Thymus (tissue), 11 donors: ENCODE data around the gene HSF2BP. TPM values are rescaled to one million over a fixed set of nuclear protein-coding genes. Genes with fewer than 3 reads are reported as not detected.
"Not testable (repeated sequence)": the region's sequence is repeated elsewhere in the genome, so short reads cannot be mapped to it uniquely, and the experiment has no call there.

Experiments
- DNase-seq, 9 donors: peaks; one replicate each; pipeline ENCODE4 v3.0.0-alpha.2; 2013; ENCODE audit warnings: low spot score in 9 of 9, low read depth in 6 of 9, missing footprints in 1 of 9
- H3K27ac ChIP-seq, 2 donors: one replicate each; pipeline ENCODE4 v1.5.1; 2013; ENCODE audit warnings: control low read depth in 1 of 2, low read depth in 1 of 2, low read length in 1 of 2, mild to moderate bottlenecking in 1 of 2, moderate library complexity in 1 of 2
- H3K27me3 ChIP-seq, 2 donors: one replicate each; pipeline ENCODE4 v1.5.1; 2013; ENCODE audit warnings: low read length in 1 of 2; ENCODE audit not compliant: control insufficient read depth in 2 of 2, insufficient read depth in 1 of 2
- H3K36me3 ChIP-seq, 2 donors: one replicate each; pipeline ENCODE4 v1.5.1; 2013; ENCODE audit warnings: low read length in 1 of 2, mild to moderate bottlenecking in 1 of 2, moderate library complexity in 1 of 2; ENCODE audit not compliant: control insufficient read depth in 2 of 2, insufficient read depth in 2 of 2
- H3K4me1 ChIP-seq, 2 donors: one replicate each; pipeline ENCODE4 v1.5.1; 2013; ENCODE audit warnings: low read length in 2 of 2; ENCODE audit not compliant: control insufficient read depth in 2 of 2, insufficient read depth in 2 of 2
- H3K4me3 ChIP-seq, 2 donors: one replicate each; pipeline ENCODE4 v1.5.1; 2013; ENCODE audit warnings: low read length in 2 of 2, control low read depth in 1 of 2, mild to moderate bottlenecking in 1 of 2
- H3K9me3 ChIP-seq, 2 donors: one replicate each; pipeline ENCODE4 v1.5.1; 2013; ENCODE audit warnings: low read length in 1 of 2, mild to moderate bottlenecking in 1 of 2; ENCODE audit not compliant: control insufficient read depth in 2 of 2, insufficient read depth in 1 of 2
- WGBS: extraction: QIAGEN DNeasy Blood & Tissue Kit; methylation state at CpG from one replicate; pipeline ENCODE4 v1.1.7; 2013; 5-methylcytosine and 5-hydroxymethylcytosine counted together
- polyA plus RNA-seq: library from polyadenylated mRNA; stranded (reverse); fragments of 200-250 nt; gene quantifications from one replicate; pipeline ENCODE4 v1.2.3, GENCODE V29; 2013
- total RNA-seq: library from RNA; stranded (reverse); fragments of 120-200 nt; gene quantifications from one replicate; pipeline ENCODE4 v1.2.4, GENCODE V29; 2013
- donor health status: healthy.

The HSF2BP gene
- total and polyA plus RNA-seq, 2 donors = 0.71 to 0.80 TPM

DNA sequence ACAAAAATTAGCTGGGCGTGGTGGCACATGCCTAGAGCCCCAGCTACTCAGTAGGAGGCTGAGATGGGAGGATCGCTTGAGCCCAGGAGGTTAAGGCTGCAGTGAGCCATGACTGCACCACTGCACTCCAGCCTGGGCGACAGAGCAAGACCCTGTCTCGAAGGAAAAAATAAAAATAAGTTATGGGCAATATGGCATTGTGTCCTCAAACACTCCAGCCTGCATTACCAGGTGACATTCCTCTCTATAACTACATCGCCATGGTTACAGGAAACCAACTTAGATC, 40.1 kb upstream of the HSF2BP start:
- Histone ChIP-seq H3K9me3 (peaks cover 0 to 19% of the 10 kb centered on the region in 2 donors), H3K36me3 (peaks cover 14 to 22% of the 10 kb centered on the region in 2 donors), H3K4me1 (peaks cover 0 to 38% of the 10 kb centered on the region in 2 donors), H3K27me3 (peaks cover 0 to 14% of the 10 kb centered on the region in 2 donors)
- not testable (repeated sequence) for DNase-seq, H3K4me3 ChIP-seq, H3K27ac ChIP-seq
- WGBS = 96% methylated on average over 5 of the region's 5 CpGs

DNA sequence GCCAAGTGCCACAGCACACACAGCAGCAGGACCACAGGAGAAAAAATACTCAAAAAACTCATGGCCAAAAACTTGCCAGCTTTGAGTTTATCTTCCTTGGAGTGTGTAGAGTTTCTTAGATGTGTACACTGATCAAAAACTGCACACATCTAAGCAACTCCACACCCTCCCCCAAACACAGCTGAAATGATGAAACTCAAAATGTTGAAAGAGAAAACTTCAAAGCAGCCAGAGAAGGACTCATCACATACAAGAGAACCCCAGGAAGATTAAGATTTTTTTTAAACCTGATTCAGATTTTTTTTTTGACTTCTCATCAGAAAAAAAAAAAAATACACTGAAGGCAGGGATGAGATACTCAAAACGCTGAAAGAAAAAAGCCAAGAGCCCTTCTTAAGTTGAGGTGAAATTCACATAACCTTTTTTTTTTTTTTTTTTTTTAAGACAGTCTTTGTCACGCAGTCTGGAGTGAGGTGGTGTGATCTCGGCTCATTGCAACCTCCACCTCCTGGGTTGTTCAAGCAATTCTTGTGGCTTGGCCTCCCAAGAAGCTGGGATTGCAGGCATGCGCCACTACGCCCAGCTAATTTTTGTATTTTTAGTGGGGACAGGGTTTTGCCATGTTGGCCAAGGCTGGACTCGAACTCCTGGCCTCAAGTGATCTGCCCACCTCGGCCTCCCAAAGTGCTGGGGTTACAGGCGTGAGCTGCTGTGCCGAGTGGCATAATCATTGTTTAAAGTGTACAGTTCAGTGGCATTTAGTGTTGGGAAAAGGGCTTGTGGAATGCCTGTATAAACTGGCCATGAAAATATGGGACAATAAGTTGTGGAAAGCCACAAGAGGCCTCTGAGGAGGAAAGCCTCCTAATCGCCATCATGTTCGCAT, 38.7 kb upstream of the HSF2BP start:
- peaks cover 0 to 19% of the 10 kb centered on the region in 2 donors for H3K9me3 ChIP-seq
- peaks cover 0 to 31% of the 10 kb centered on the region in 2 donors for H3K4me1 ChIP-seq
- DNase-seq = peak in 7 of 9 donors; percentile 27 to 84 (median 61)
- 91% methylated on average over 11 of the region's 11 CpGs for WGBS
- H3K4me3 ChIP-seq = no peak overlapping the region
- no peak overlapping the region for H3K27ac ChIP-seq
- peaks cover 0 to 11% of the 10 kb centered on the region in 2 donors for H3K27me3 ChIP-seq
- H3K36me3 ChIP-seq = peaks cover 25 to 35% of the 10 kb centered on the region in 2 donors

- 94% methylated on average over 17 of the region's 17 CpGs for WGBS
- DNase-seq = no peak
- no peaks in the 10 kb centered on the region for H3K27me3 ChIP-seq
- H3K4me1 ChIP-seq = peaks cover 0 to 19% of the 10 kb centered on the region in 2 donors
- H3K9me3 ChIP-seq = peaks cover 0 to 20% of the 10 kb centered on the region in 2 donors
- no peak overlapping the region for H3K27ac ChIP-seq
- peaks cover 41 to 51% of the 10 kb centered on the region in 2 donors for H3K36me3 ChIP-seq
- H3K4me3 ChIP-seq = no peak overlapping the region
Observed at GRCh38 chr21:43696214-43696613, 36.9 kb upstream of the HSF2BP start.

GRCh38 chr21:43694437-43695079, 35.3 kb upstream of the HSF2BP start:
- no peak for DNase-seq
- Histone ChIP-seq H3K36me3 (peaks cover 58 to 68% of the 10 kb centered on the region in 2 donors), H3K4me3 (no peak overlapping the region), H3K27ac (no peak overlapping the region), H3K9me3 (peaks cover 0 to 23% of the 10 kb centered on the region in 2 donors), H3K27me3 (no peaks in the 10 kb centered on the region), H3K4me1 (peaks cover 0 to 15% of the 10 kb centered on the region in 2 donors)
- WGBS = 96% methylated on average over 27 of the region's 27 CpGs

DNA sequence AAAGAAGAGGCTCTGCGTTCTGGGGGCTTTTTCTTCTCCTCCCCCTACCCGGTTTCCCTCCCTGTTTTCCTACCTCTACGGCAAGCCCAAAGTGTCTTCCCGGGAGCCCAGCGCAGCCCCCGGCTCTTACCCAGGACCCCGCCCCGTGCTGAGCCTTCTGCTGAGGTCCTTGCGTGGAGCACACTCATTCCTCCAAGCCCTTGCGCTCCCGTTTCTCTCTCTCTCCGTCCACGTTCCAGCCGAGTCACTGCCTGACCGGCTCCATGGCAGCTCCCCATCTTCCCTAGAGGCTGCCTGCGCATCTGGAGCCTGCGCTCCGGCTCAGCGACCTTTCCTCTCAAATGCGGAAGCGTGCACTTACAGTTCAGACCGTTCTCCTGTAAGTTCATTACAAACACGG, 34.7 kb upstream of the HSF2BP start:
- Histone ChIP-seq H3K27me3 (no peaks in the 10 kb centered on the region), H3K9me3 (peaks cover 0 to 22% of the 10 kb centered on the region in 2 donors), H3K27ac (no peak overlapping the region), H3K4me3 (no peak overlapping the region), H3K4me1 (peaks cover 0 to 15% of the 10 kb centered on the region in 2 donors), H3K36me3 (peaks cover 64 to 74% of the 10 kb centered on the region in 2 donors)
- DNase-seq = no peak
- WGBS = 98% methylated on average over 23 of the region's 23 CpGs

GRCh38 chr21:43692949-43693348, 33.7 kb upstream of the HSF2BP start:
- 98% methylated on average over 8 of the region's 8 CpGs for WGBS
- DNase-seq = no peak

GRCh38 chr21:43691801-43692200, 32.5 kb upstream of the HSF2BP start:
- no peak overlapping the region for H3K4me3 ChIP-seq
- peaks cover 0 to 12% of the 10 kb centered on the region in 2 donors for H3K9me3 ChIP-seq
- 97% methylated on average over 10 of the region's 10 CpGs for WGBS
- no peaks in the 10 kb centered on the region for H3K27me3 ChIP-seq
- H3K27ac ChIP-seq = no peak overlapping the region
- no peak for DNase-seq
- H3K4me1 ChIP-seq = peaks cover 0 to 2% of the 10 kb centered on the region in 2 donors
- H3K36me3 ChIP-seq = peaks cover 85 to 95% of the 10 kb centered on the region in 2 donors

More at GRCh38 chr21:43692949-43693348, 33.7 kb upstream of the HSF2BP start:
- peaks cover 0 to 16% of the 10 kb centered on the region in 2 donors for H3K9me3 ChIP-seq
- H3K36me3 ChIP-seq = peaks cover 74 to 84% of the 10 kb centered on the region in 2 donors
- H3K4me1 ChIP-seq = peaks cover 0 to 11% of the 10 kb centered on the region in 2 donors
- H3K4me3 ChIP-seq = no peak overlapping the region
- no peaks in the 10 kb centered on the region for H3K27me3 ChIP-seq
- no peak overlapping the region for H3K27ac ChIP-seq

GRCh38 chr21:43691086-43691795, 32.0 kb upstream of the HSF2BP start:
- 96% methylated on average over 25 of the region's 25 CpGs for WGBS
- H3K36me3 ChIP-seq = peaks cover 86 to 96% of the 10 kb centered on the region in 2 donors
- no peaks in the 10 kb centered on the region for H3K4me1 ChIP-seq
- H3K4me3 ChIP-seq = no peak overlapping the region
- peaks cover 0 to 7% of the 10 kb centered on the region in 2 donors for H3K9me3 ChIP-seq
- DNase-seq = no peak
- H3K27ac ChIP-seq = no peak overlapping the region
- no peaks in the 10 kb centered on the region for H3K27me3 ChIP-seq
